HG02840 (cell line): Measurements from ENCODE around the gene IL33.

Source experiments
- ATAC-seq: cut with Tn5 transposase; IDR thresholded peaks from one replicate; pipeline ENCODE4 v1.9.1; 2021; ENCODE audit warnings: mild to moderate bottlenecking, moderate library complexity, moderate number of reproducible peaks; ENCODE audit not compliant: unreplicated experiment, low FRiP score

The IL33 gene

DNA sequence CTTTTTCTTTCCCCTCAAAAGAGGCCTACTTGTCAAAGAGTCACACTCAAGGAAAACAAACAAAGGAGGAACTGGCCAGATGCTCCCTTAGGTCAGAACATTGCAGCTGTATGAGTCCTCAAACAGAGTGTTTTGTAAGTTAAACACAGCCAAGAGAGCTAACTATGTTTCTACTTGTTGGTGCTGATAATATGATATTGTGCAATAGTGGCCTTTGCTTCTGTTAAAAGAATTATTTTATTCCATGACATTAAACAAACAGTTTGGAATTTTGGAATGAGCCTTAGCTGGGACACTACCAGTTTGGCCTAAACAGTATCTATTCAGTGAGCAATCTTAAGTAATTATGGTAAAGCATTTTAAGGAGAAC is 56.6 kb downstream of the IL33 start:
- ATAC-seq: no peak

GRCh38 chr9:6277417-6277816 is 61.8 kb downstream of the IL33 start:
- ATAC-seq: no peak

DNA sequence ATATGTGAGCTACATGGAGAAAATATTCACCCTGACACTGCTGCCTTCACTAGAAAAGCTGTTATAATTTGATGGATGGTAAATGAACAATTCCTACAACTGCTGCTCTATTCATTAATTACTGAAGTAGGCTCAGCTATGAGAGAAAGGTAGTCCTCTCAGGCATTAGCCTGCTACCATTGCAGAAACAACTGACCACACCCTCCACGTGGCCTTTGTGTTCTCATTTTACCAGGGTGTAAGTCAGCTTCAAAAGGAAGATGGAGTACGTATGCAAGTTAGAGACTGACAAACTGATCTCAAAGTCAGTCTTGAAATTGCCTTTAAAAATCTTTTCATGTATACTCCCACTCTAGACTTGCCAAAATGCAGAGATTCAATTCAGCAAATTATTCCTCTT is 86.3 kb downstream of the IL33 start:
- ATAC-seq: no peak

GRCh38 chr9:6302417-6302816 is 86.8 kb downstream of the IL33 start:
- ATAC-seq: no peak

DNA sequence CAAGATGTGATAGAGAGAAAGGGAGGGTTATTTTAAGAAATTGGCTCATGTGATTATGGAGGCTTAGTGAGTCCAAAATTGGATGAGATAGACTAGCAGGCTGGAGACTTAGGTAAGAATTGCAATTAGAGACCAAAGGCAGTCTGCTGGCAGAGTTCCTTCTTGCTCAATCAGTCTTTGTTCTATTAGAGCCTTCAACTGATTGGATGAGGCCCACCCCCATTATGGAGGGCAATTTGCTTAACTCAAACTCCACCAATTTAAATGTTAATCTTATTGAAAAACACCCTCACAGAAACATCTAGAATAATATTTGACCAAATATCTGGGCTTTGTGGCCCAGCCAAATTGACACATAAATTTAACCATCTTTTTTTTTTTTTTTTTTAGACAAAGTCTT is 88.6 kb downstream of the IL33 start:
- no peak for ATAC-seq

- no peak for ATAC-seq
Measured at GRCh38 chr9:6305954-6306563, 90.5 kb downstream of the IL33 start.
